Heart left ventricle (tissue), 13 donors: ENCODE measurements around the gene SYNGAP1.

Experiments
- POLR2A ChIP-seq, 2 donors: fragments of 450-650 bp; IDR thresholded peaks; one replicate each; pipeline ENCODE4 v1.6.1; 2017; ENCODE audit warnings: antibody characterized with exemption in 2 of 2, mild to moderate bottlenecking in 2 of 2, moderate library complexity in 2 of 2
- TF ChIP-seq, protein P1 (sequence below), 12 donors: fragments of 200-600 bp; sonication (generic) in 4 of 12; IDR thresholded peaks; one replicate each; pipeline versions ENCODE4 v1.5.0 to v1.8.0; 2018 to 2022; ENCODE audit warnings: antibody characterized with exemption in 12 of 12, mild to moderate bottlenecking in 5 of 12
- donor health status: ischemic (EF 13 %, LVEDD 7.1; RV severe dilation, severe dysfunction).
- donor health status: DM: no; HTN: yes; CAD: no.
- donor health status: DM: no; HTN: no; CAD: no.
- donor health status: ischemic (EF 25% LVEDD 6.9; RV normal size, moderate dysfunction).
- donor health status: ischemic (EF 25% LVEDD 5.7; RV mildly dilated, moderate dysfunction).
- donor health status: ischemic (EF 35%, LVEDD 5.7; RV mildly dilated, moderate dysfunction).
- donor health status: nonischemic (EF 11% LVEDD 7.7; RV severe dilation, severe dysfunction).
- donor health status: DM: yes; HTN: yes; CAD: no.
- donor health status: PGD.
- donor health status: ischemic (EF 29% LVEDD 5.4; RV normal size, mild dysfunction).
- donor health status: nonischemic (EF 23%, LVEDD 6.1; RV moderate dilation, normal function).

DNA sequence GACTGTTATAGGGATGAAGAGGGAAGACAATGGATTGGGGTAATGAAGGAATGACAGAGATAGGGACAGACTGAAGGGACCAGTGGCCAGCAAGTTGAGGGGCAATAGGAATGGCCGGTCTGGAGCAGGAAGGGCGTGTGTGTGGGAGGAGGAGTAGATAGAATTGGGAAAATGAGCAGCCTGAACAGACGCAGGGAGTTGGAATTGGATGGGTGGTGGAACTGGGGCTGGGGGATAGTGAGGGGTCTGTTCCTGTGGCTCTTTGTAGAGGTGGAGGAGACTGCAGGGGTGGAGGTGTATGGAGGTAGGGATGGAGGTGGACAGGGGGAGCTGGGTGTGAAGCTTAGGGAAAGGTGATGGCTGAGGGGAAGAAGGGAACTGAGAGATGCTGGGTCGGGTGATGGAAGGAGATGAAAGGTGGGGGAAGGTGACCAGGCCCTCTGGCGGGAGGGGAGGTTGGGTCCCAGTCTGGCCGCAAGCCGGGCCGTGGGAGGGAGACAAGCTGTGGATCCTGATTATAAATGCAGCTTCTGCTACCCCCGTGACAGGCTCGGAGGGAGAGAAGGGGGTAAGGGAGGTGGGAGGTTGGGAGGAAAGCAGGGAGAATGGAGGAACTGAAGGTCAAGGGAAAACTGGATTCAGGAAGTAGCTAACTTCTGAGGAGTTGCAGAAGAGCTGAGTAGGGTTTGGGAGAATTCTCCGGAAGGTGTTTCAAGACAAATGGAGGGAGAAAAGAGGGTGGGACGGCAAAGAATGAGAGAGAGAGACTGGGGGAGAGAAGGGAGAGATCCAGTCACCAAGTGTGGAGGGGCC lies 5.2 kb downstream of the SYNGAP1 start:
- TF ChIP-seq, protein P1, sequence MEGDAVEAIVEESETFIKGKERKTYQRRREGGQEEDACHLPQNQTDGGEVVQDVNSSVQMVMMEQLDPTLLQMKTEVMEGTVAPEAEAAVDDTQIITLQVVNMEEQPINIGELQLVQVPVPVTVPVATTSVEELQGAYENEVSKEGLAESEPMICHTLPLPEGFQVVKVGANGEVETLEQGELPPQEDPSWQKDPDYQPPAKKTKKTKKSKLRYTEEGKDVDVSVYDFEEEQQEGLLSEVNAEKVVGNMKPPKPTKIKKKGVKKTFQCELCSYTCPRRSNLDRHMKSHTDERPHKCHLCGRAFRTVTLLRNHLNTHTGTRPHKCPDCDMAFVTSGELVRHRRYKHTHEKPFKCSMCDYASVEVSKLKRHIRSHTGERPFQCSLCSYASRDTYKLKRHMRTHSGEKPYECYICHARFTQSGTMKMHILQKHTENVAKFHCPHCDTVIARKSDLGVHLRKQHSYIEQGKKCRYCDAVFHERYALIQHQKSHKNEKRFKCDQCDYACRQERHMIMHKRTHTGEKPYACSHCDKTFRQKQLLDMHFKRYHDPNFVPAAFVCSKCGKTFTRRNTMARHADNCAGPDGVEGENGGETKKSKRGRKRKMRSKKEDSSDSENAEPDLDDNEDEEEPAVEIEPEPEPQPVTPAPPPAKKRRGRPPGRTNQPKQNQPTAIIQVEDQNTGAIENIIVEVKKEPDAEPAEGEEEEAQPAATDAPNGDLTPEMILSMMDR (IDR thresholded peaks at IDR 0.05): no peak
- TF ChIP-seq POLR2A (IDR thresholded peaks at IDR 0.05): no peak
